GM23338 (cell line): ENCODE data around the gene PITX1.

Experiments used
- CTCF ChIP-seq, 2 experiments: fragments of 200-600 bp in 1 of 2; sonication (generic) in 1 of 2; conservative IDR thresholded peaks; 2 replicates each; pipeline versions ENCODE4 v1.5.1 to v1.6.1; 2016 to 2017; ENCODE audit warnings: antibody characterized with exemption in 2 of 2, low read depth in 2 of 2, mild to moderate bottlenecking in 2 of 2, moderate library complexity in 1 of 2
- EZH2 ChIP-seq: fragments of 200-600 bp; sonication (generic); IDR thresholded peaks from one replicate; pipeline ENCODE4 v1.8.0; 2017; ENCODE audit warnings: antibody characterized with exemption, mild to moderate bottlenecking, low read depth; ENCODE audit not compliant: unreplicated experiment
- EZH2phosphoT487 ChIP-seq: fragments of 200-600 bp; sonication (generic); IDR thresholded peaks from one replicate; pipeline ENCODE4 v1.8.1; 2018; ENCODE audit warnings: antibody characterized with exemption; ENCODE audit not compliant: unreplicated experiment
- JUNB ChIP-seq: IDR thresholded peaks from one replicate; pipeline ENCODE4 v1.6.1; 2016; ENCODE audit warnings: antibody characterized with exemption; ENCODE audit not compliant: unreplicated experiment
- NANOG ChIP-seq: IDR thresholded peaks from 2 replicates; pipeline ENCODE4 v1.6.1; 2016; ENCODE audit warnings: antibody characterized with exemption, borderline replicate concordance
- POLR2AphosphoS5 ChIP-seq: IDR thresholded peaks from 2 replicates; pipeline ENCODE4 v1.6.1; 2016; ENCODE audit warnings: antibody characterized with exemption, low read depth
- REST ChIP-seq: IDR thresholded peaks from one replicate; pipeline ENCODE4 v1.6.1; 2018; ENCODE audit warnings: antibody characterized with exemption; ENCODE audit not compliant: unreplicated experiment
- ZNF331 ChIP-seq: fragments of 250-450 bp; sonication (Bioruptor Pico); IDR thresholded peaks from 2 replicates; pipeline ENCODE4 v1.5.0; 2020; ENCODE audit warnings: low read depth, mild to moderate bottlenecking, moderate library complexity
- ZNF462 ChIP-seq: fragments of 250-450 bp; sonication (Bioruptor Pico); IDR thresholded peaks from 2 replicates; pipeline ENCODE4 v1.5.0; 2020; ENCODE audit warnings: mild to moderate bottlenecking, moderate library complexity

GRCh38 chr5:135041726-135042125 lies 7.7 kb upstream of the PITX1 start:
- TF ChIP-seq EZH2 (no peak), CTCF (conservative IDR thresholded peaks at IDR 0.05; ENCODE audit: low read depth in 2 of 2) (no peak), REST (no peak), POLR2AphosphoS5 (no peak), NANOG (no peak), EZH2phosphoT487 (no peak), JUNB (no peak), ZNF331 (CRISPR knock-in tag) (no peak), ZNF462 (CRISPR knock-in tag) (no peak)
